NCI-H748 treated with DMSO at 0.1 percent for 48 hours (cell line): ENCODE data around the gene CHAC2.
A peak's percentile ranks its signal among the peaks of the same experiment; 100 is the strongest.
"Not testable (repeated sequence)": the region's sequence is repeated elsewhere in the genome, so short reads cannot be mapped to it uniquely, and the experiment has no call there.

Source experiments
- DNase-seq: peaks from one replicate; lab custom pipeline; 2025; lab: John Stamatoyannopoulos, UW

Gene CHAC2

GRCh38 chr2:53778536-53779162, 11.0 kb downstream of the CHAC2 start:
- no peak for DNase-seq

GRCh38 chr2:53780056-53780455, 12.5 kb downstream of the CHAC2 start:
- no peak for DNase-seq

GRCh38 chr2:53782676-53783075, 15.1 kb downstream of the CHAC2 start:
- DNase-seq, result no peak

- DNase-seq, result no peak
Observed at GRCh38 chr2:53784436-53784835, 16.8 kb downstream of the CHAC2 start.

GRCh38 chr2:53785366-53785765, 17.8 kb downstream of the CHAC2 start:
- no peak for DNase-seq

GRCh38 chr2:53786352-53786704, 18.7 kb downstream of the CHAC2 start:
- DNase-seq, result no peak

GRCh38 chr2:53786705-53787613, 19.4 kb downstream of the CHAC2 start, which contains the start of the genes ASB3 and ERLEC1:
Gene ASB3 (minus strand): TSS chr2:53786953. CDS start chr2:53765572, 21,381 bp downstream.
Gene ERLEC1 (plus strand): TSS chr2:53787044. CDS start chr2:53787211, 167 bp downstream.
- DNase-seq, result peak; percentile 28

GRCh38 chr2:53787614-53788289, 20.1 kb downstream of the CHAC2 start:
- no peak for DNase-seq

GRCh38 chr2:53793261-53793660, 25.7 kb downstream of the CHAC2 start:
- no peak for DNase-seq

- DNase-seq, result no peak
Observed at GRCh38 chr2:53793821-53794220, 26.2 kb downstream of the CHAC2 start.

- DNase-seq, result no peak
Observed at GRCh38 chr2:53801547-53801946, 33.9 kb downstream of the CHAC2 start.

- DNase-seq, result no peak
Observed at GRCh38 chr2:53802617-53803151, 35.1 kb downstream of the CHAC2 start.

GRCh38 chr2:53811601-53812000, 44.0 kb downstream of the CHAC2 start:
- DNase-seq, result no peak

- no peak for DNase-seq
Observed at GRCh38 chr2:53813151-53813550, 45.5 kb downstream of the CHAC2 start.

- no peak for DNase-seq
Observed at GRCh38 chr2:53818854-53819435, 51.3 kb downstream of the CHAC2 start.

GRCh38 chr2:53819634-53820033, 52.0 kb downstream of the CHAC2 start:
- DNase-seq, result no peak

GRCh38 chr2:53820048-53820447, 52.4 kb downstream of the CHAC2 start:
- DNase-seq, result no peak

GRCh38 chr2:53820711-53821110, 53.1 kb downstream of the CHAC2 start:
- no peak for DNase-seq

GRCh38 chr2:53821810-53822209, 54.2 kb downstream of the CHAC2 start:
- DNase-seq, result no peak

GRCh38 chr2:53823639-53824038, 56.0 kb downstream of the CHAC2 start:
- DNase-seq, result not testable (repeated sequence)
